Caco-2 (cell line): ENCODE results near the gene TXNL4A. TPM values are rescaled to one million over a fixed set of nuclear protein-coding genes. Genes with fewer than 3 reads are reported as not detected.

Source experiments
- BruUV-seq: library from RNA; stranded (reverse); fragments of 400-500 nt; replicated peaks from 2 replicates; lab custom pipeline; 2021; lab: Mats Ljungman, UMichigan
- CTCF ChIA-PET: fragments of 300-600 bp; sonication (Branson Sonifier 250); formaldehyde crosslinking; loops from one replicate; lab custom pipeline; 2022; ENCODE audit warnings: antibody characterized with exemption; lab: Charles Lee
- POLR2A ChIA-PET: fragments of 300-600 bp; sonication (Branson Sonifier 250); formaldehyde crosslinking; loops from one replicate; lab custom pipeline; 2022; ENCODE audit warnings: antibody characterized with exemption; lab: Charles Lee
- DNase-seq, 2 experiments: peaks; one replicate each; pipeline versions ENCODE4 v3.0.0 to v3.0.0-alpha.2; 2020 to 2022
- H3K27me3 ChIP-seq: replicated peaks from 2 replicates; pipeline ENCODE4 v1.6.0; 2011; ENCODE audit warnings: low read length; ENCODE audit not compliant: control insufficient read depth, insufficient read depth
- H3K36me3 ChIP-seq: 2 replicates; pipeline ENCODE4 v1.5.1; 2011; ENCODE audit warnings: low read length; ENCODE audit not compliant: control insufficient read depth, insufficient read depth
- H3K4me1 ChIP-seq: fragments of 250-450 bp; sonication (Bioruptor Pico); 2 replicates; pipeline ENCODE4 v1.5.1; 2020; ENCODE audit warnings: mild to moderate bottlenecking
- H3K4me3 ChIP-seq: 2 replicates; pipeline ENCODE4 v1.5.1; 2011; ENCODE audit warnings: low read depth, mild to moderate bottlenecking, control low read depth, low read length
- H3K9me3 ChIP-seq: fragments of 250-450 bp; sonication (Bioruptor Pico); 2 replicates; pipeline ENCODE4 v1.5.1; 2020; ENCODE audit warnings: mild to moderate bottlenecking, moderate library complexity
- H3K27ac Mint-ChIP-seq: one replicate; pipeline ENCODE4 v1.8.0; 2022; ENCODE audit warnings: mixed read lengths; ENCODE audit not compliant: unreplicated experiment
- H3K27me3 Mint-ChIP-seq: one replicate; pipeline ENCODE4 v1.8.0; 2022; ENCODE audit warnings: mixed read lengths; ENCODE audit not compliant: insufficient read depth, unreplicated experiment
- H3K36me3 Mint-ChIP-seq: one replicate; pipeline ENCODE4 v1.8.0; 2022; ENCODE audit warnings: mild to moderate bottlenecking, mixed read lengths; ENCODE audit not compliant: insufficient read depth, unreplicated experiment
- H3K4me1 Mint-ChIP-seq: one replicate; pipeline ENCODE4 v1.8.0; 2022; ENCODE audit warnings: low read depth, mixed read lengths; ENCODE audit not compliant: unreplicated experiment
- H3K4me3 Mint-ChIP-seq: one replicate; pipeline ENCODE4 v1.8.0; 2022; ENCODE audit warnings: mild to moderate bottlenecking, moderate library complexity, mixed read lengths; ENCODE audit not compliant: unreplicated experiment
- H3K9me3 Mint-ChIP-seq: one replicate; pipeline ENCODE4 v1.8.0; 2022; ENCODE audit warnings: mixed read lengths; ENCODE audit not compliant: unreplicated experiment
- intact Hi-C: fragments of 100-400 bp; cut with micrococcal nuclease; formaldehyde crosslinking; loops from one replicate; pipeline ENCODE4 v1.10.0; 2022; ENCODE audit not compliant: unreplicated experiment
- total RNA-seq: library from RNA; stranded (reverse); gene quantifications from 2 replicates; pipeline ENCODE4 v1.2.3, GENCODE V29; 2022
- TF ChIP-seq, protein P1 (sequence below), 2 experiments: fragments of 200-600 bp in 1 of 2; IDR thresholded peaks; 1 replicate in 1 of 2; 2 replicates in 1 of 2; pipeline versions ENCODE4 v1.5.1 to v1.8.0; 2011 to 2022; ENCODE audit warnings: antibody characterized with exemption in 1 of 2, control low read depth in 1 of 2, inconsistent platforms in 1 of 2, low read depth in 1 of 2, low read length in 1 of 2, mild to moderate bottlenecking in 1 of 2, moderate library complexity in 1 of 2; ENCODE audit not compliant: insufficient read depth in 1 of 2, severe bottlenecking in 1 of 2, unreplicated experiment in 1 of 2

TXNL4A gene
- total RNA-seq, 1 experiment from 2014 or later, result 83.3 TPM

DNA sequence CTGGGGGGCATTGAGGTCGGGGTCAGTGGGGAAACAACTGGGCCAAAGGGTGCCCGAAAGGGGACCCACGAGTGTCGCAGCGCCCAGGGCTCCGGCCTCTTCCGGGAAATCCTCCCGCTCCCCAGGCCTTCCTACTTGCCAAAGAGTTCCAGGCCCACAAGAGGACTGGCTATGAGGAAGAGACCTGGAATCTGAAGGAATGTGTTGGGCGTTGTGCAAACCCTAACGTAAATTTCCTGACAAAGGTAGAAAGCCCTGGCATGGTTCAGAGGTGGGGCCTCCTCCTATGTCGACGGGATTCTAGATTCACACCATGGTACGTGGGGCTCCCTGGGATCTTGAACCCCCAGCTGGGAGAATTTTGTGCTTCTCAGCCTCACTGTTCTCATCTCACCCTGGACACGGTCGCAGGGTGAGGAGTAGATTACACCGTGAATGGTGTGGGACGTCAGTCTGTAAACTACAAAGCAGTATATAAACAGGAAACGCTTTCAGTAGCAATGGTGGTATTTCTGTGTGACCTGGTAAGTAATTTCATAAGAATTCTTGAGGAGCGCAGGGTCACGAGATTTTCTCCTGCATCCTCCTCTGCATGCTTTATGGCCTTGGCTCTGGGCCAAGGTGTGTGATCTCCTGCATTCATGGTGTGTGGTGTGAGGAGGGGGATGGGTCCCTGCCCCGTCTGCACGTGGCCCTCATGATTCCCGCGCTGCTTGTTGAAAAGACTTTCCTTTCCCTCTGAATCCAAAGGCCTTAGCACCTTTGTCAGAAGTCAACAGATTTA is 23.1 kb downstream of the TXNL4A start:
- TF ChIP-seq, protein P1, sequence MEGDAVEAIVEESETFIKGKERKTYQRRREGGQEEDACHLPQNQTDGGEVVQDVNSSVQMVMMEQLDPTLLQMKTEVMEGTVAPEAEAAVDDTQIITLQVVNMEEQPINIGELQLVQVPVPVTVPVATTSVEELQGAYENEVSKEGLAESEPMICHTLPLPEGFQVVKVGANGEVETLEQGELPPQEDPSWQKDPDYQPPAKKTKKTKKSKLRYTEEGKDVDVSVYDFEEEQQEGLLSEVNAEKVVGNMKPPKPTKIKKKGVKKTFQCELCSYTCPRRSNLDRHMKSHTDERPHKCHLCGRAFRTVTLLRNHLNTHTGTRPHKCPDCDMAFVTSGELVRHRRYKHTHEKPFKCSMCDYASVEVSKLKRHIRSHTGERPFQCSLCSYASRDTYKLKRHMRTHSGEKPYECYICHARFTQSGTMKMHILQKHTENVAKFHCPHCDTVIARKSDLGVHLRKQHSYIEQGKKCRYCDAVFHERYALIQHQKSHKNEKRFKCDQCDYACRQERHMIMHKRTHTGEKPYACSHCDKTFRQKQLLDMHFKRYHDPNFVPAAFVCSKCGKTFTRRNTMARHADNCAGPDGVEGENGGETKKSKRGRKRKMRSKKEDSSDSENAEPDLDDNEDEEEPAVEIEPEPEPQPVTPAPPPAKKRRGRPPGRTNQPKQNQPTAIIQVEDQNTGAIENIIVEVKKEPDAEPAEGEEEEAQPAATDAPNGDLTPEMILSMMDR (IDR thresholded peaks at IDR 0.05; ENCODE audit: insufficient read depth in 1 of 2, low read depth in 1 of 2, low read length in 1 of 2, severe bottlenecking in 1 of 2, unreplicated experiment in 1 of 2), result no peak
- Mint-ChIP-seq H3K9me3 (no peaks in the 10 kb centered on the region), H3K4me1 (peaks cover 7% of the 10 kb centered on the region), H3K36me3 (peaks cover 25% of the 10 kb centered on the region), H3K27ac (peak overlapping the region; percentile 85), H3K4me3 (peak overlapping the region; percentile 75), H3K27me3 (no peaks in the 10 kb centered on the region)
- ChIA-PET CTCF (no interaction called here), POLR2A (interaction anchor here (1.0 kb wide), 1 partner anchor 183 kb away, joined by 4 read pairs; no protein-coding TSS in a partner anchor)
- intact Hi-C loops, result loop anchor here (1.0 to 10.0 kb wide), 2 partner anchors 23 to 291 kb away; partner anchors contain the start of genes CTDP1 and TXNL4A
- DNase-seq, result peak; percentile 42 to 75
- no peaks in the 10 kb centered on the region for H3K27me3 ChIP-seq
- peaks cover 7% of the 10 kb centered on the region; the same call in 1 of the 2 replicates for H3K4me1 ChIP-seq
- no peaks in the 10 kb centered on the region for H3K36me3 ChIP-seq
- no peaks in the 10 kb centered on the region for H3K9me3 ChIP-seq
- BruUV-seq, result TSS peak; percentile 57
- H3K4me3 ChIP-seq, result peak overlapping the region; percentile 67

DNA sequence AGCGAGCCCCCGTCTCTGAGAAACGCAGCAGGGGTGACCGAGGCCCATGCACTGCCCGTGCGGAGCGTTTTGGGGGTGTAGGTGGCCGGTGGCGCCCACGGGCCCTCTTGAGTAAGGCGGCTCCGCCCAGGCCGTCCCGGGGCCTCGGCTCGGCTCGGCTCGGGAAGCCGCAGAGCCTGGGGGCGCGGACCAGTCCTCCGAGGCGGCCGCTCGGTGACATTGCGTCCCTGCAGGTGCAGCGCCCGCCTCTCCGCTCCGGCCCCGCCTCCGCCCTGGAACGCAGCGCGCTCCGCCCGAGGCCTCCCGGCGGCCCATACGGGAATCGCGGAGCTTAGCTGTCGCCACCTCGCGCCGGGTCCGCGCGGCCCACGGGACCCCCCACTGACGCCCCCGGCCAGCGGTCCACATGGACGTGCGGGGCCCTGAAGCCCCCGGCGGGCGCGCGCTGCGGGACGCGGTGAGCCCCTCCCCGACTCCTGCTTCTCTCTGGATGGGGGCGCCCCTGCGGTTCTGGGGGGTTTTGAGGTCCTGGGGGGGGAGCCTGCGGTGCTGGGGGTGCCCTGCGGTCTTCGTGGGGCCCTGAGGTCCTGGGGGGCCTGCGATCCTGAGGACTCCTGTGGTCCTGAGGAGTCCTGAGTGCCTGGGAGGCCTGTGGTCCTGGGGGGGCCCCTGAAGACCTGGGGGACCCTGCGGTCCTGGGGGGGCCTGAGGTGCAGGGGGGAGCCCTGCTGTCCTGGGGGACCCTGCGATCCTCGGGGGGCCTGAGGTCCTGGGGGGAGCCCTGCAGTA is 23.8 kb downstream of the TXNL4A start, which contains the start of gene HSBP1L1:
Gene HSBP1L1 (plus strand): TSS at position 314 of the 789 bp plus-strand sequence. CDS start 93 bp downstream, at position 407.
- peaks cover 7% of the 10 kb centered on the region; the same call in 1 of the 2 replicates for H3K4me1 ChIP-seq
- Mint-ChIP-seq H3K27ac (peak within 1 kb of the TSS; percentile 85), H3K36me3 (peaks cover 25% of the 10 kb centered on the region), H3K4me3 (peak within 1 kb of the TSS; percentile 75), H3K4me1 (peaks cover 7% of the 10 kb centered on the region), H3K27me3 (no peaks in the 10 kb centered on the region), H3K9me3 (no peaks in the 10 kb centered on the region)
- peak; percentile 78 to 85 for DNase-seq
- POLR2A ChIA-PET, result interaction anchor here (1.0 kb wide), 1 partner anchor 183 kb away, joined by 4 read pairs; no protein-coding TSS in a partner anchor
- CTCF ChIA-PET, result no interaction called here
- peak within 1 kb of the TSS; percentile 67 for H3K4me3 ChIP-seq
- no peaks in the 10 kb centered on the region for H3K27me3 ChIP-seq
- intact Hi-C loops, result loop anchor here (1.0 to 10.0 kb wide), 2 partner anchors 24 to 290 kb away; partner anchors contain the start of genes CTDP1 and TXNL4A
- TF ChIP-seq, protein P1 (IDR thresholded peaks at IDR 0.05; ENCODE audit: insufficient read depth in 1 of 2, low read depth in 1 of 2, low read length in 1 of 2, severe bottlenecking in 1 of 2, unreplicated experiment in 1 of 2), result no peak
- no peaks in the 10 kb centered on the region for H3K36me3 ChIP-seq
- no peaks in the 10 kb centered on the region for H3K9me3 ChIP-seq
- no TSS peak for BruUV-seq
